Right renal cortex interstitium (tissue), 3 donors: Measurements from ENCODE around the gene MSH5. TPM values are rescaled to one million over a fixed set of nuclear protein-coding genes. Genes with fewer than 3 reads are reported as not detected.

Source experiments
- DNase-seq, 3 donors: peaks; one replicate each; pipeline ENCODE4 v3.0.0-alpha.2; 2013; ENCODE audit warnings: low read depth in 3 of 3, low spot score in 2 of 3
- polyA plus RNA-seq, 3 donors: library from polyadenylated mRNA; unstranded; fragments of 120-200 nt; gene quantifications; one replicate each; pipeline ENCODE4 v1.2.1, GENCODE V29; 2013; ENCODE audit not compliant: insufficient read length in 3 of 3

The MSH5 gene
- polyA plus RNA-seq, 3 donors, result 13.8 to 16.7 (median 15.3) TPM

- no peak for DNase-seq
Observed at GRCh38 chr6:31712296-31712695, 27.5 kb upstream of the MSH5 start.

GRCh38 chr6:31713465-31713864 is 26.3 kb upstream of the MSH5 start:
- DNase-seq, result no peak

- DNase-seq, result peak in 1 of 3 donors; percentile 32
Observed at GRCh38 chr6:31713991-31714684, 25.7 kb upstream of the MSH5 start.

DNA sequence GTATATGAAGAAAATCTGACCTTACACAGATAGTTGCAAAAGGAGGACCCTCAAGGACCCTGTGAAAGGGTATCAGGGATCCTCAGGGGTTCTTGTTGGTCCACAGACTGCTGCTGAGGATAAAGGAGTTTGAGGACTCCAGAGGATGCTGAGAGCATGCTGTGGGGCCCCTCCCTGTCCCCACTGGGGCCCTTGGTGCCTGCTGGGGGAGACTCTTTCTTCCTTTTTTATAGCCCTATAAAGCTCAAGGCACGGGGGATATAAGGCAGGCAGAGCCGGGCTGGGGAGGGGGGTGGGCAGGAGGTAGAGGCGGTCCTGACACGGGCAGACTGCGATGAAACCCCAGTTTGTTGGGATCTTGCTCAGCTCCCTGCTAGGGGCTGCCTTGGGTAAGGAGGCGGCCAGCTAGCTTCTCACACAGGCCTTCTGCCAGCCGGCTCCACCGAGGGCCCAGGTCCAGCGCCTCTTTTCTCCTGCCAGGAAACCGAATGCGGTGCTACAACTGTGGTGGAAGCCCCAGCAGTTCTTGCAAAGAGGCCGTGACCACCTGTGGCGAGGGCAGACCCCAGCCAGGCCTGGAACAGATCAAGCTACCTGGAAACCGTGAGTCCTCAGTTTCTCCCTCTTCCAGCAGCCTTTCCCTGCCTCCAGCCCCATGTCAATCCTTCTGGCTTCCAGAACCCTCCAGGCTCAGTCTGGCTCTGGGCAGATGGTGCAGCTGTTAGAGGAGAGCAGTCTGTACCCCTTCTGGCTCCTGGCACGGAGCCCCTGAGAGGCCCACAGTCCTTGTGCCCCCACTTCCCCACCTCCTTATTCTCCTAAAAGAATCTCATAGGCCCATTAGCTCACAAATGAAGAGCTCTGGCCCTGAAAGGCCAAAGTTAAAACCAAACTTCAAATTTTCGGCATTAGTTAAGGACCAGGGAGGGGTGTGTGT is 24.5 kb upstream of the MSH5 start, which contains the start of gene LY6G6D:
TSS of gene LY6G6D (plus strand) at position 327 of the 937 bp plus-strand sequence. CDS start at position 335, 8 bp downstream.
- no peak for DNase-seq

- DNase-seq, result no peak
Observed at GRCh38 chr6:31717499-31718222, 22.1 kb upstream of the MSH5 start.

DNA sequence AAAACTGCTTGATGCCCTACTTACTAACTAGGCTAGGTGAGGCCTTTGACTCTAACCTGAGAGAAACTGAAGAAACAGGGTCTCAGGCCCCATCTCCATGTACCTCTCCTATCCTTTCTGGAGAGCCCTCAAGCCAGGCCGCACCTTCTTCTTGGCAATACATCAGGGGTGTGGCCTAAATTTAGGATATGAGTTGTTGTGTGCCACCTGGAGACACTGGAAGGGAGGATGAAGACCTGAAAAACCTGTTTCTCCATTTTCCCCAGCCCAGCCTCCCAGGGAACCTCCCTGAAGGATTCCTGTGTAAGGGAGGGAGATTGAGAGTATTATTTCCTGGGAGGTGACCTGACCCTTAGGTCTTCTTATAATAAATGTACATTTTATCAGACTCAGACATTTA is 21.5 kb upstream of the MSH5 start:
- no peak for DNase-seq

- DNase-seq, result no peak
Observed at GRCh38 chr6:31719001-31719400, 20.8 kb upstream of the MSH5 start.

DNA sequence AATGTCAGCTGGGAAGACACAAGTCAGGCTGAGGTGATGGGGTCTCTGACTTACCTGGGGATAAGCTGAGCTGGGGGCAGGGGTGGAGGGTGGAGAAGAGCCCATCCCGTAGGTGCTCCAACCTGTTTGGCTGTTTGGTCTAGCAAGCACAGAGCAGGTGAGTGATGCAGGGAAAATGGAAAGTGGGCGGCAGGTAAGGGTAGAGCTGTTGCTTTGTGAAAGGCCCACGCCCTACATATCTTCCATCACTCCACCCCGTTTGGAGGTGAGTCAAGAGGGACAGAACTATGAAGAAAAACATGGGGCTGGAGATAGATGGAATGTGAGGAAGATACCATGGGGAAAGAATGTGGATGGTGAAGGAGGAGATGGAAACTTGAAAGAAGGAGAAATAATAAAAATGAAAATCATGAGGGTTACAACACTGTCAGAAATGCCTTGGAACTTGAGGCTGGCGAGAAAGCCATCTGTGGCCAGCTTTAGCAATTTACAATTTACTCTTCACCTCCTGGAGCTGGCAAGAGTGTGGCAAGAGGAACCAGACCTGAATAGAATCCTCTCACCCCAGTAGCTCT is 19.5 kb upstream of the MSH5 start:
- DNase-seq, result no peak

DNA sequence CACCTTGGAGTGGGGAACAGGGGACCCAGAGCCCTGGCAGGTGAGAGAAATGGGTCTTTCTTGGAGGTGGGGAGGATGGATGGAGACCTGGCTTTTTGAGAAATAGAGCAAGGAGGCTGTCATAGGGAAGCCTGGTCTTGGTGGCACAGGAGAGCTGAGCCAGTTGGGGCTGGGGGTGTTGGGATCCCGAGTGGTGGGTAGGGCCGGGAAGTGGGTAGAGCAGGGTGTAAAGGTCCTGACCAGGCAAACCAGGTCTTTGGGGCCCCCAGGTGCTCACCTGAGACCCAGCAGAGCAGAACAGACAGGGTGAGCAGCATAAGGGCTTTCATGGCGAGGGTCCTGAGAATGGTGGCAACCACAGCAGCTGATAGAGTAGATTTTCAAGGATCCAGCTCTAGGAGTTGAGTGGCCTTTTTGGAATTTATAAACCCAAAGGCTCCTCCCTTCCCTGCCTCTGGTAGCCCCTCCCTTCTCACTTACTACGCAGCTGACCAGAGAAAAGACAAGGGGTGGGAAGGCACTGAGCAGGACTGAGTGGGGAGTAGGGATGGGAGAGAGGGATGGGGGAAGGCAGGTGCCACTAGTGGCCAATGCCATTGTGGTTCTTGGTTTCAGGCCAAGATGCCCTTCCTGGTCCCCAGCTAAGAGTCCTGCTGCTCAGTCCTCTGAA is 18.3 kb upstream of the MSH5 start, which contains the start of gene LY6G6C:
TSS of gene LY6G6C (minus strand) at position 396 of the 670 bp plus-strand sequence. CDS start at position 329, 67 bp downstream.
- DNase-seq, result no peak

DNA sequence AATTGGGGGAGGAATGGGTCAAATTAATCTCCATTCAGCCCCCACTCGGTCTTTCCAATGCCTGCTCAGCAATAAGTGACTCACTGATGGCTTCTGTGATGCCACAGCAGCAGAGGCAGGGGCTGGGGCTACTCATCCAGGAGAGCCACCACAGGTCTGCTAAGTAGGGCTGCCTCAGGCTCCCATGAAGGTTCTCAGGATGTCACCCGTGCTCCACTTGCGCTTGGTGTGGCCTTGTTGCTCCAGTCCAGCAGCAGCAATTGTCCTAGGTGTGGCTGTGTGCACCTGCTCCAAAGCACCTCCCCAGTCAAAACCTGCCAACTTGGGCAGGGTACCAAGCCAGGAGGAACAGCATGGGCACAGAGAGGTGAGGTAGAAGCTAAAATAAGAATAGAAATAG is 17.6 kb upstream of the MSH5 start:
- DNase-seq, result no peak

DNA sequence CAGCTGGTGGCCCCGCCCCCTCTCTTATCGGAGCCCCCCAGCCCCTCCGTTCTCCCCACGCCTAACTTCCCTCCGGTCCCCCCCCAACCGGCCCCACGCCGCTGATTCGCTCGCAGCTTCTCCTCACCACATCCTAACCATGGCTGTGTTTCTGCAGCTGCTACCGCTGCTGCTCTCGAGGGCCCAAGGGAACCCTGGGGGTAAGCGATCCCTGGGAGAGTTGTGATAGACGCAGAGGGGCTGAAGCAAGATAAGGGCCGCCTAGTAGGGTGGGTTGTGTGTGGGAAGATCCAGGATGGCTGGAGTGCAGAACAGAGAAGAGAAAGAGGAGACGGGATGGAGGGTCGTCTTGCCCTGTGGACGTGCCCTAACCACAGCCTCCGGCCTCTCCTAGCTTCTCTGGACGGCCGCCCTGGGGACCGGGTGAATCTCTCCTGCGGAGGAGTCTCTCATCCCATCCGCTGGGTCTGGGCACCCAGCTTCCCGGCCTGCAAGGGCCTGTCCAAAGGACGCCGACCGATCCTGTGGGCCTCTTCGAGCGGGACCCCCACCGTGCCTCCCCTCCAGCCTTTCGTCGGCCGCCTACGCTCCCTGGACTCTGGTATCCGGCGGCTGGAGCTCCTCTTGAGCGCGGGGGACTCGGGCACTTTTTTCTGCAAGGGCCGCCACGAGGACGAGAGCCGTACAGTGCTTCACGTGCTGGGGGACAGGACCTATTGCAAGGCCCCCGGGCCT is 16.4 kb upstream of the MSH5 start, which contains the start of gene MPIG6B:
TSS of gene MPIG6B (plus strand) at position 129 of the 735 bp plus-strand sequence. CDS start at position 140, 11 bp downstream.
- DNase-seq, result no peak

- DNase-seq, result no peak
Observed at GRCh38 chr6:31723980-31724691, 15.7 kb upstream of the MSH5 start.

DNA sequence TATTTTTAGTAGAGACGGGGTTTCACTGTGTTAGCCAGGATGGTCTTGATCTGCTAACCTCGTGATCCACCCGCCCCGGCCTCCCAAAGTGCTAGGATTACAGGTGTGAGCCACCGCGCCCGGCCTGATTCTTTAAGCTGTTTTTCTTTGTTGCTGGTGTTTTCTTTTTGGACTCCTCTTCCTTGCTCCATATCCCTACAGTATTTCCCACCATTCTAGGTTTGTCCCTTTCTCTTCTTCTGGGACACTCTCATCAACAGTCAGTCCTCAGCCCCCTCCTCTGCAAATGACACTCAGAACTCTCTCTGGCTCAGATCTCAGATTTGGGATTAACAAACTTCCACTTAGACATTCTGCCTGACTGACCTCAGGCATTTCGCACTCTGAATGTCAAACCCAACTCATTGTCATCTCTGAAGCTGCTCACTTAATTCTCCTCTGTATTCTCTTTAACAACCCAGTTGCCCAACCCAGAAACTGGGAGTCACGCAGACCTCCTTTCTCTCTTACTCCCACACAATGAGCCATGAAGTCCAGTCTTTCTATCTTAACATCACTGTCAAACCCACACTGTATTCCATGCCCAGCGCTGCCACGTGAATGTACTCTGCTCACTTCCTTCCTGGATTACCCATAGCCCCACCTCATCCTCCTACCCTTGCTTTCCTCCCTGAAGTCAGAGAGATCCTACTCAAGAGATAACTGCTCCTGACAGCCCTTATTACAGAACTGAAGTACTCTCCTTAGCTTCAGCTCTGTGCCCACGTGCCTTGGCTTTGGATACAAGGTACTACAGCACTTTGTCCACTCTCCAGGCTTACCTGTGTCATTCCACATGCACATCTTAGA is 14.1 kb upstream of the MSH5 start:
- DNase-seq, result no peak

DNA sequence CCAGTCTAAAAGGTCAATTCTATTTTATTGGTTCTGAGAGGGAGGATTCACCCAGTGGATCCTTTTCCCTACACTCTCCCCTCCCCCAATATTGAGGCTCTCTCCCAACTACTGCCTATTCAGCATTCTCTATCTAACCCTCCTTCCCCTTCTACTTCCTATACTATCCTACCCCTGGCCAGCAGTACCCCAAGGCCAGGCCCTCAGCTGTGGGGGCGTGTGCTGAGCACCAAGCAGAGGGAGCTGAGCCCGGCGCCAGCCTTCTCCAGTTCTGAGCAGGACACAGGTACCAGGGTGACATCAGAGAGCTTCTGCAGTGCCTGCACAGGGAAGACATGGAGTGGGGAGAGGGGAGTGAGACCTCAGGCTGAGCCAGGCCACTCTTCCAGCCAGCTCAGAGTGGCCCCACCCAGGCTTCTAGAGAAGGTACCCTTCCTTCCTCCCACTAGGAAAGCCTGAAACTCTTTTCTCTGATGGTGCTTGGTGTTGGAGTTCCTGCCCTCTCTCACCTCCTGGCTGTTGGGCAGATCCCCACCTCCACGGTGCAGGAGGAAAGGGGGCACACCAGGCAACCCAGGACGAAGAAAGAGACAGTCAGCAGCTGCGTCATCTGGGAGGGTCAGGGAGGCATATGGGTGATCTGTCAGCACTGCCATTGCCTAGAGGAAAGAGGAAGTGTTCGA is 12.6 kb upstream of the MSH5 start:
- no peak for DNase-seq

GRCh38 chr6:31727717-31728671 is 11.8 kb upstream of the MSH5 start:
- DNase-seq, result no peak
